HEK293T (cell line): ENCODE measurements around the gene RESP18.

ENCODE experiments used
- CTCF ChIA-PET: fragments of 350-600 bp; formaldehyde crosslinking; extraction: SDS; loops from one replicate; lab custom pipeline; 2021; ENCODE audit warnings: antibody characterized with exemption, inconsistent platforms; lab: Yijun Ruan, JAX
- POLR2A ChIA-PET: fragments of 350-600 bp; formaldehyde crosslinking; extraction: SDS; loops from one replicate; lab custom pipeline; 2020; ENCODE audit warnings: antibody characterized with exemption, inconsistent platforms; lab: Yijun Ruan, JAX
- DNase-seq: peaks from one replicate; pipeline ENCODE4 v3.0.0; 2012; ENCODE audit warnings: mixed read lengths; ENCODE audit errors: extremely low spot score
- ARNT ChIP-seq: fragments of 450-650 bp; IDR thresholded peaks from 2 replicates; pipeline ENCODE4 v1.6.1; 2017; ENCODE audit warnings: mild to moderate bottlenecking
- BHLHE40 ChIP-seq: fragments of 450-650 bp; IDR thresholded peaks from 2 replicates; pipeline ENCODE4 v1.6.1; 2016; ENCODE audit warnings: mild to moderate bottlenecking, moderate library complexity, borderline replicate concordance
- CTBP1 ChIP-seq: fragments of 450-650 bp; IDR thresholded peaks from 2 replicates; pipeline ENCODE4 v1.6.1; 2016; ENCODE audit warnings: borderline replicate concordance
- ELF4 ChIP-seq: fragments of 450-650 bp; IDR thresholded peaks from 2 replicates; pipeline ENCODE4 v1.6.1; 2017; ENCODE audit warnings: antibody characterized with exemption
- FOXA1 ChIP-seq: fragments of 450-650 bp; IDR thresholded peaks from 2 replicates; pipeline ENCODE4 v1.6.1; 2016; ENCODE audit warnings: mild to moderate bottlenecking
- FOXK2 ChIP-seq: fragments of 450-650 bp; IDR thresholded peaks from 2 replicates; pipeline ENCODE4 v1.6.1; 2016; ENCODE audit warnings: mild to moderate bottlenecking
- FOXM1 ChIP-seq: fragments of 450-650 bp; IDR thresholded peaks from 2 replicates; pipeline ENCODE4 v1.6.1; 2017; ENCODE audit warnings: mild to moderate bottlenecking, borderline replicate concordance
- HDGF ChIP-seq: fragments of 450-650 bp; IDR thresholded peaks from 2 replicates; pipeline ENCODE4 v1.6.1; 2017; ENCODE audit warnings: antibody characterized with exemption, borderline replicate concordance
- L3MBTL2 ChIP-seq: fragments of 450-650 bp; conservative IDR thresholded peaks from 2 replicates; pipeline ENCODE4 v1.6.1; 2016; ENCODE audit warnings: mild to moderate bottlenecking
- LEF1 ChIP-seq: fragments of 450-650 bp; IDR thresholded peaks from 2 replicates; pipeline ENCODE4 v1.6.1; 2017; ENCODE audit warnings: mild to moderate bottlenecking, borderline replicate concordance
- NFRKB ChIP-seq: fragments of 450-650 bp; IDR thresholded peaks from 2 replicates; pipeline ENCODE4 v1.6.1; 2016; ENCODE audit warnings: mild to moderate bottlenecking, moderate library complexity
- SP1 ChIP-seq: fragments of 450-650 bp; IDR thresholded peaks from 2 replicates; pipeline ENCODE4 v1.6.1; 2017
- SUZ12 ChIP-seq: fragments of 450-650 bp; IDR thresholded peaks from 2 replicates; pipeline ENCODE4 v1.6.1; 2016; ENCODE audit warnings: mild to moderate bottlenecking
- TARDBP ChIP-seq: fragments of 450-650 bp; IDR thresholded peaks from 2 replicates; pipeline ENCODE4 v1.6.1; 2016
- ZNF384 ChIP-seq: fragments of 450-650 bp; IDR thresholded peaks from 2 replicates; pipeline ENCODE4 v1.6.1; 2016
- TF ChIP-seq, protein P1 (sequence below): fragments of 450-650 bp; IDR thresholded peaks from 2 replicates; pipeline ENCODE4 v1.6.1; 2016

Gene RESP18

DNA sequence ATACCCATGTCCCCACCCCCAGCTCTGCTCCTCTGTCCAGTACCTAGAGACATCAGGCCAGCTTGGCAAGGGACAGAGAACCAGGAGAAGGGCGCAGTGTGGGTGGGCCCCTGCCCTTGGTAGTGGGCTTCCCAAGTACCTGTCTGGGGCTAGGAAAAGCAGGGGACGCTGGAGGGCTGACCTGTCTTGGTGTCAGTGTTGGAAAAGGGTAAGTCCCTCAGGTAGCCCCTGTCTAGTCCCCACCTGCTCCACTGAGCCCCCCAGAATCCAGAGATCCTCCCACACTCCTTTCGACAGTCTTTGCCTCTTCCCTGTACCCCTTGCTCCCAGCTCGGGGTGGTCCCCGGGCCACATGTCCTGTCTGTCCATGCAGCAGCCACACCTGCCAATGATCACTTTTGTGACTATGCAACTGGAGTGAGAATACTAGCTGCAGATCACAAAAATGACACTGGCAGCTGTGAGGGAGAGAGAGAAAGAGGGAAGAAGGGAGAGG, 38.8 kb downstream of the RESP18 start:
- ChIA-PET POLR2A (interaction anchor here (1.0 to 3.8 kb wide), 4 partner anchors 10 to 94 kb away, joined by 3 to 22 read pairs (median 4); partner anchors contain the start of gene DNAJB2), CTCF (interaction anchor here (1.0 to 3.2 kb wide), 4 partner anchors 11 to 119 kb away, joined by 3 to 36 read pairs (median 8); partner anchors contain the start of gene DNAJB2)
- no peak for TF ChIP-seq FOXM1
- TF ChIP-seq L3MBTL2 = no peak
- no peak for TF ChIP-seq HDGF
- TF ChIP-seq SP1 = no peak
- no peak for TF ChIP-seq LEF1
- no peak for TF ChIP-seq ARNT
- TF ChIP-seq SUZ12 = no peak
- no peak for TF ChIP-seq FOXA1
- no peak for TF ChIP-seq BHLHE40
- no peak for TF ChIP-seq TARDBP
- no peak for TF ChIP-seq ZNF384
- TF ChIP-seq FOXK2 = no peak
- no peak for TF ChIP-seq CTBP1
- no peak for TF ChIP-seq NFRKB
- TF ChIP-seq, protein P1, sequence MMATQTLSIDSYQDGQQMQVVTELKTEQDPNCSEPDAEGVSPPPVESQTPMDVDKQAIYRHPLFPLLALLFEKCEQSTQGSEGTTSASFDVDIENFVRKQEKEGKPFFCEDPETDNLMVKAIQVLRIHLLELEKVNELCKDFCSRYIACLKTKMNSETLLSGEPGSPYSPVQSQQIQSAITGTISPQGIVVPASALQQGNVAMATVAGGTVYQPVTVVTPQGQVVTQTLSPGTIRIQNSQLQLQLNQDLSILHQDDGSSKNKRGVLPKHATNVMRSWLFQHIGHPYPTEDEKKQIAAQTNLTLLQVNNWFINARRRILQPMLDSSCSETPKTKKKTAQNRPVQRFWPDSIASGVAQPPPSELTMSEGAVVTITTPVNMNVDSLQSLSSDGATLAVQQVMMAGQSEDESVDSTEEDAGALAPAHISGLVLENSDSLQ = no peak
- no peak for TF ChIP-seq ELF4
- DNase-seq = no peak

DNA sequence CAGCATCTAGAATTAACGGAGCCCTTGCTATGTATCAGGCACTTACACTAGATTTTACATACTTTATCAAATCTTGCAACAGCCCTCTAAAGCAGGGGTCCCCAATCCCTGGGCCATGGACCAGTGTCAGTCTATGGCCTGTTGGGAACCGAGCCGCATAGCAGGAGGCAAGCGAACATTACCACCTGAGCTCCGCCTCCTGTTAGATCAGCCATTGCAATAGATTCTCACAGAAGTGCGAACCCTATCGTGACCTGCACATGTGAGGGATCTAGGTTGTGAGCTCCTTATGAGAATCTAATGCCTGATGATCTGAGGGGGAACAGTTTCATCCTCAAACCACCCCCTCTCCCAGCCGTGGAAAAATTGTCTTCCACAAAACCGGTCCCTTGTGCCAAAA, 39.9 kb downstream of the RESP18 start:
- POLR2A ChIA-PET = interaction anchor here (0.9 to 3.8 kb wide), 3 partner anchors 14 to 86 kb away, joined by 3 to 22 read pairs (median 3); partner anchors contain the start of genes DNAJB2 and ZFAND2B
- CTCF ChIA-PET = no interaction called here
- TF ChIP-seq TARDBP = no peak
- no peak for TF ChIP-seq HDGF
- no peak for TF ChIP-seq L3MBTL2
- no peak for TF ChIP-seq SP1
- TF ChIP-seq NFRKB = no peak
- TF ChIP-seq FOXM1 = no peak
- TF ChIP-seq, protein P1 = no peak
- TF ChIP-seq BHLHE40 = no peak
- no peak for TF ChIP-seq ARNT
- no peak for TF ChIP-seq LEF1
- no peak for TF ChIP-seq ELF4
- TF ChIP-seq FOXK2 = no peak
- no peak for TF ChIP-seq FOXA1
- TF ChIP-seq ZNF384 = no peak
- no peak for DNase-seq

- DNase-seq = no peak
- POLR2A ChIA-PET = interaction anchor here (1.0 kb wide), 1 partner anchor 115 kb away, joined by 3 read pairs; the partner anchor contains the start of gene CNPPD1
These were observed 40.5 kb downstream of the RESP18 start for GRCh38 chr2:219291910-219292490.

DNA sequence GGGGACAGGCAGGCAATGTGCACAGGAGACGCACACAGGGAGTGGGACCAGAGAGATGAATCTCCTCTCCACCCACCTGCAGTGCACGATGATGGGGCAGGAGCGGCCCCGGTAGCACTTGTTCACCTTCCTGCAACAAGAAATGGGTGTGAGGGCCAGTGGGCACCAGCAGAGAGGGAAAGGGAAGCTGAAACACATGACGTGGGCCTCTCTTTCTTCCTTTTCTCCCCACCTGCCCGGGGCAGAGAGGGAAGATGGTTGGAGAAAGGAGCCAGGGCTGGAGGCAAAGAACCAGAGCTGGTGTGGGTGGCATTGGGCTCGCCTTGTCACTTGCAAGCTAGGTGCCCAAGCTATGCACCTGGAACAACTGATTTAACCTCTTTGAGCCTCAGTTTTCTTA, 41.1 kb downstream of the RESP18 start:
- no peak for DNase-seq
- TF ChIP-seq ARNT = no peak
- TF ChIP-seq LEF1 = no peak
- no peak for TF ChIP-seq TARDBP
- TF ChIP-seq FOXA1 = no peak
- no peak for TF ChIP-seq SP1
- no peak for TF ChIP-seq HDGF
- no peak for TF ChIP-seq L3MBTL2
- no peak for TF ChIP-seq ELF4
- no peak for TF ChIP-seq BHLHE40
- TF ChIP-seq, protein P1 = no peak
- no peak for TF ChIP-seq SUZ12
- TF ChIP-seq ZNF384 = no peak
- TF ChIP-seq FOXK2 = no peak
- no peak for TF ChIP-seq NFRKB
- no peak for TF ChIP-seq CTBP1
- TF ChIP-seq FOXM1 = no peak
- POLR2A ChIA-PET = interaction anchor here (1.0 to 1.4 kb wide), 2 partner anchors 12 to 115 kb away, joined by 3 to 4 read pairs; partner anchors contain the start of genes CNPPD1 and DNAJB2
- CTCF ChIA-PET = no interaction called here

More at GRCh38 chr2:219291910-219292490, 40.5 kb downstream of the RESP18 start:
- CTCF ChIA-PET = no interaction called here
- TF ChIP-seq FOXA1 = no peak
- TF ChIP-seq L3MBTL2 = no peak
- no peak for TF ChIP-seq TARDBP
- TF ChIP-seq CTBP1 = no peak
- no peak for TF ChIP-seq ARNT
- TF ChIP-seq LEF1 = no peak
- TF ChIP-seq, protein P1 = no peak
- no peak for TF ChIP-seq FOXK2
- TF ChIP-seq SP1 = no peak
- no peak for TF ChIP-seq HDGF
